Cerebellar nuclear complex (tissue), 1 donor: ENCODE data around the gene GPR162.
"Not testable (repeated sequence)": the region's sequence is repeated elsewhere in the genome, so short reads cannot be mapped to it uniquely, and the experiment has no call there.

ENCODE experiments used
- DNase-seq, 2 experiments: peaks; one replicate each; lab custom pipeline; 2025; lab: John Stamatoyannopoulos, UW

The GPR162 gene

DNA sequence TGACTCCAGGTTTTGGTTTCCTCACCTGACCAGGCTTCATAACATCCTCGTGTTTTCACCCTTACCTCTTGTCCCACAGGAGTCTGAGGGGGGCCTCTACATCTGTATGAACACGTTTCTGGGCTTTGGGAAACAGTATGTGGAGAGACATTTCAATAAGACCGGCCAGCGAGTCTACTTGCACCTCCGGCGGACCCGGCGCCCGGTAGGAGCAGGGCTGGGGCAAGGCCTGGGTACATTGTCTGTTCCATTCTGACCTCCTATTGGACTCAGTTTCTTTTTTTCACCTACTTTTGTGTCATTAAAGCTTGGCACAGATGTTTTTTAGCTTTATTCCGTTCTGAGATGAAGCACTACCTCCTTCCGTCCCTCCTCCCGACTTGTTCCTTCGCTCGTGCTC lies 33.7 kb downstream of the GPR162 start:
- DNase-seq, result no peak

GRCh38 chr12:6858799-6859198 lies 37.2 kb downstream of the GPR162 start:
- no peak for DNase-seq

GRCh38 chr12:6860116-6860515 lies 38.5 kb downstream of the GPR162 start:
- DNase-seq, result no peak

DNA sequence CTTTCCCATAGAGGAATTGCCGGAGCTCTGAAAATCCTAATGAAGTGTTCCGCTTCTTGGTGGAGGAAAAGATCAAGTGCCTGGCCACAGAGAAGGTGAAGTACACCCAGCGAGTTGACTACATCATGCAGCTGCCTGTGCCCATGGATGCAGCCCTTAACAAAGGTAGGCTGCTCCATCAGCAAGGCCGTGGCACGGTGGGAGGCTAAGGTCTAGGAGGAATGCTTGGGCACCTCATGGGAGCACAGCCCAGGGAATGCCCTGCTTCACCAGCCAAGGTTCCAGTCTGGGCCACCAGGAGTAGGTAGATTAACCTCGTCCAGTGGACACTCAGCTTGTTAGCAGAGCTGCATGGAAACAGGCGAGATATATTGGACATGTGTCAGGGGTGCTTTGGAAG lies 39.3 kb downstream of the GPR162 start:
- DNase-seq, result no peak

GRCh38 chr12:6861391-6861790 lies 39.8 kb downstream of the GPR162 start:
- no peak for DNase-seq

GRCh38 chr12:6863033-6863432 lies 41.4 kb downstream of the GPR162 start:
- DNase-seq, result no peak

- no peak for DNase-seq
Measured at GRCh38 chr12:6863586-6864321, 42.1 kb downstream of the GPR162 start.

- not testable (repeated sequence) for DNase-seq
Measured at GRCh38 chr12:6865307-6865706, 43.7 kb downstream of the GPR162 start.

DNA sequence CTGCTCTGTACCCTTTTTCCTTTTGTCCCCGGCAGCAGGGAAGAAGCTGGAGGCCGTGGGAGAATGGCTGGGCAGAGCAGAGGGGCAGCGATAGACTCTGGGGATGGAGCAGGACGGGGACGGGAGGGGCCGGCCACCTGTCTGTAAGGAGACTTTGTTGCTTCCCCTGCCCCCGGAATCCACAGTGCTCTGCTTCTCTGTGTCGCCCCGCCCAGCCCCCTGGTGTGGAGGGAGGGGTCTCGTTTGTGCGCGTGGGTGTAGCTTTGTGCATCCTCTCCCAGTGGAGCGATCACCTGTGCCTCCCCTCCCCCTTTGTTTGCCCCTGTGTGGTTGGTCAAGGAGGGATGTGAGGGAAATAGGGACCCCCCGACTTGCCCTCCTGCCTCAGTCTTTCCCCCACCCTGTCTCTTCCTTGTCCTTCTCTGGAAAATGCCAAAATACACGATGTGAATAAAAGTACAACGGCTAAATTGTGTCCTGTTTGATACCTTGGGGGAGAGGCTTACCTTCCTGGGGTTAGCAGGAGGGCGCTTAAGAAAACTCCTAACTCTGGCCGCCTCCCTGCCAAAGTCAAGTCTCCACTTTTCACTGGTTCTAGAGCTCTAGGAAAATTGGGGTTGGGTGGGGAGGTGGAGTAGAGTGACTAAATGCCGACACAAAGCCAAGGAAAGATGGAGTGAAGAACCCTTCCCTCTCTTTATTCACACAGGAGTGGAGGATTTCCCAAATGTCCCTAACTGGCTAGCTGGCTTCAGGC lies 44.7 kb downstream of the GPR162 start:
- no peak for DNase-seq

GRCh38 chr12:6866920-6867412 lies 45.3 kb downstream of the GPR162 start:
- DNase-seq, result no peak

GRCh38 chr12:6867413-6868210 lies 46.0 kb downstream of the GPR162 start, which contains the start of gene TPI1:
Gene TPI1 (plus strand): TSS chr12:6867531. CDS start chr12:6867567, 36 bp downstream.
- DNase-seq, result peak; percentile 16 to 47

DNA sequence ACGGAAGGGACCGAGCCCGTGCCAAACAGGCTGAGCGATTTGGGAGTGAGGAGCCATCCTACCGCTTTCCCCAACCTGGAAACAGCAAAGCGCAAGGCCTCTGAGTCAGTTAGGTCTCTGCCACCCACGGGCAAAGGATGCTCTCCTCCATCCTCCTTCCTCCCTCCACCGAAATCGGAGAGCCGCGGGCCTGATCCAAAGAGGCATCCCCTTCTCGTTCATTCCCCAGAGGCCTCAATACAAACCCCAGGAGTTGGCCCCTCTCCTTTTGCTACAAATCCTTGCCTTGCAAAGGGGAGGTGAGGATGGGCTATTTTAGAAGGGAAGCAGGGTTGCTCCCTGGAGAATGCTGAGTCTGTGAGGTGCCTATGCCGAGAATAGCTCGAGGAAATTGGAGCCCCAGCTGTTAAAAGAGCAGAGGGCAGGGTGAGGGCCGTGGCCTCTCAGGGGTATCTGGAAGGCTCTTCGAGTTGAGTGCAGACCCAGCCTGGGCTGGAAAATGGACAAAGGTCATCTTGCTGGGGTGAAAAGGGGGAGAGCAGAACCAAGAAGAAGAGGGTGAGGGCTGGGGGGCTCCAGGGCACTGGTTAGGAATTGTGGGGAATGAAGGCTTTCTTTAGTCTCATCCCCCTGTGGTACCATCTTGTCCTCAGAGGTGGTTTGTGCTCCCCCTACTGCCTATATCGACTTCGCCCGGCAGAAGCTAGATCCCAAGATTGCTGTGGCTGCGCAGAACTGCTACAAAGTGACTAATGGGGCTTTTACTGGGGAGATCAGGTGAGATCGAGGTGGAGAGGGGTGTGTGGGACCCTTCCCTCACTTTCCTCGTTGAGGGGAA lies 46.8 kb downstream of the GPR162 start:
- no peak for DNase-seq

- DNase-seq, result peak in 1 of 2 experiments; percentile 62
Measured at GRCh38 chr12:6869049-6870021, 47.7 kb downstream of the GPR162 start.

- not testable (repeated sequence) for DNase-seq
Measured at GRCh38 chr12:6870304-6870703, 48.7 kb downstream of the GPR162 start.

- no peak for DNase-seq
Measured at GRCh38 chr12:6871052-6871957, 49.7 kb downstream of the GPR162 start.

DNA sequence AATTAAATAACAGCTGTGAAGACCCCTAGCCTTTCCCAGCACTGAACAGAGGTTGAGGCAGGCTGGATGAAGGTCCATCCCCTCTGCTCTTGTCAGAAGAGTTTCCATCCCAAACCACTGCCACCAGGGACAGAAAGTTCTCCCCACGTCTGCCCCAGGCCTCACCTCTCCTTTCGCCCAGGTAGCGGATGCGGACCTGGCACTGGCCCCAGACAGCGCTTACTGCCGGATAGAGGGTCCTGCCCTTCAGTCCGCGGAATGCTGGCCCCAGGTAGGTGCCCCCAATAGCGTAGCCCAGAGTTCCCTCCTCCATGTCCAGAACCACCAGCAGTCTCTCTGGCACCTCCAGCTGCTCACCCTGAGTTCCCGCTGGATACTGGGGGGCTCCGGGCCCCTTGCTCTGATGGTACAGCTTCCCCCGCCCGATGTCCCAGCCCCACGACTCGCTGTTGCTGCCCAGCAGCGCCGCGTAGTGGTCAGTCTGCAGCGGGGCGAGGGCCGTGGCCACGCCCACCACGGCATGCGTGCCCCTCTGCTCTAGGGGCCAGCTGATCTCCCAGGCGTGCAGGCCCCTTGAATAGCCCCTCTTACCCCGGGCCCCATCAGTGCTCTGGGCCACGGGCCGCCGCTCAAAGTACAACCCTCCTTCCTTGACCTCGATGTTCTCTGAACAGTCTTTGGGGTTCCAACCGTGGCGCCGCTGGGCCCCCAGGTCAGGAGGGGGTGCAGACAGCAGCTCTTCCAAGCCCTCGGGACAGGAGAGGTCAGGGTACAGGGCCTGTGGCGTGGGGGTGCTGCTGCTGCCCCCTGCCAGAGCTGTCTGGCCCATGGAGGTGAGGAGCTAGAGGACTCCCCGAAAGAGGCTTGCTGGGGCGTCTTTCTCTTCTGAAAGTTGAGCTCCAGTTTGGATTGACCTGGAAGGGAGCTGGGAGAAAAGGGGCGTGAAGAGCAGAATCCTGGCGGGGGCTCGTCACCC lies 50.7 kb downstream of the GPR162 start:
- DNase-seq, result peak; percentile 8 to 21

DNA sequence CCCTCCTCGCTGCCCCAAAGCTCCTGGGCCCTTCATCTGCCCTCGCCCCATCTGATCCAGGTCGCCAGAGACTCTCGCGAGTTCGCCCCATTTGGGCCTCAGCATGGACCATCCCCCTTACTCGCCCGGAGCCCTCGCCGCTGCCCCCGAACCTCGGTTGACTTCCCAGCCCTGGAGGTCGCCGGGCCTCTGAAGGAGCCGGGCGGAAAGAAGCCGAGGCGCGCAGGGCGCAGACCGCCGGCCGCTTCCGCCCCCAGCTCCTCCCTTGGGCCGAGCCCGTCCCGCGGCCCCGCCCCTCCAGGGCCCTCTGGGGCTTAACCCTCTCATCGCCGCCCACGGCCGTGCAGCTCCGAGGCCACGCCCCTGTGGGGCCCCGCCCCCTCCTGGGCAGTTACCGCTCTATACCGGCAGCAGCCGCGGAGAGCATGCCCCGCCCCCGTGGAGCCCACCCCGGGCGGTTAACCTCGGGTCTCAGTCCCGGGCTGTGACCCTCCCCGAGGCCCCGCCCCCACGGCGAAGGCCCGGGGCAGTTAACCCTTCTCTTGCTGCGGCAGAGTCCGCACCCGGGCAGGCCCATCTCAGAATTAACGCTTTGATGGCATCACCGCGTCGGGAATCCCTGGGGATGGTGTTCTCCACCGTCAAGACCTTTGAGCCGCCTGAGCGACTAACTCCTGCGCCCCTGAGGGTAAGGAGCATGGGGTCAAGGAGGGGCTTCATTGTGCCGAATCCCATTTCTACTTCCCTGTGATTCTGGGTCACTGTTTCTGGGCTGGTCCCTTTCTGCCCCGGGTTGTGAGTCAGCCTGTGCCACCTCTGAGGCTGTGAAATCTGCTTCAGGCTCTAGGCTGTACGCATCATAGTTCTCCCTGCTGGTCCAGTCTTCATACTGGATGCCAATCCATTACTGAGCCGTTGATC lies 51.7 kb downstream of the GPR162 start, which contains the start of gene SPSB2:
Gene SPSB2 (minus strand): TSS at position 210 of the 921 bp plus-strand sequence. CDS start 402 bp downstream, outside the sequence.
- peak; percentile 14 to 56 for DNase-seq
